Neuronal stem cell (in vitro differentiated cells): ENCODE results near the gene HYAL1.

ENCODE experiments used
- DNase-seq: peaks from one replicate; pipeline ENCODE4 v3.0.0-alpha.2; 2013; ENCODE audit warnings: low spot score
- H2AFZ ChIP-seq: one replicate; pipeline ENCODE4 v1.6.1; 2013; ENCODE audit warnings: mild to moderate bottlenecking, low read length, inconsistent platforms
- H2AK5ac ChIP-seq: 2 replicates; pipeline ENCODE4 v1.6.1; 2013; ENCODE audit warnings: low read depth, mild to moderate bottlenecking, inconsistent platforms, low read length, moderate library complexity, mixed read lengths
- H2BK120ac ChIP-seq: 2 replicates; pipeline ENCODE4 v1.6.1; 2013; ENCODE audit warnings: low read depth, mild to moderate bottlenecking, inconsistent platforms, low read length, moderate library complexity, mixed read lengths
- H2BK12ac ChIP-seq: one replicate; pipeline ENCODE4 v1.6.1; 2013; ENCODE audit warnings: low read length, inconsistent platforms
- H2BK15ac ChIP-seq: 2 replicates; pipeline ENCODE4 v1.6.1; 2013; ENCODE audit warnings: mild to moderate bottlenecking, low read length, inconsistent platforms, mixed read lengths
- H2BK5ac ChIP-seq: one replicate; pipeline ENCODE4 v1.6.1; 2013; ENCODE audit warnings: inconsistent platforms, mild to moderate bottlenecking, low read length, moderate library complexity
- H3K14ac ChIP-seq: one replicate; pipeline ENCODE4 v1.6.1; 2013; ENCODE audit warnings: low read length, inconsistent platforms
- H3K18ac ChIP-seq: 2 replicates; pipeline ENCODE4 v1.6.1; 2013; ENCODE audit warnings: low read length, inconsistent platforms
- H3K23ac ChIP-seq: 2 replicates; pipeline ENCODE4 v1.6.1; 2013; ENCODE audit warnings: low read depth, mild to moderate bottlenecking, mixed read lengths, low read length, inconsistent platforms; ENCODE audit not compliant: poor library complexity
- H3K27ac ChIP-seq: replicated peaks from 3 replicates; pipeline ENCODE4 v1.5.1; 2013; ENCODE audit warnings: low read length, inconsistent platforms
- H3K27me3 ChIP-seq, 3 experiments: 2 replicates each; pipeline ENCODE4 v1.6.1; 2013; ENCODE audit warnings: low read length in 3 of 3, mild to moderate bottlenecking in 2 of 3, inconsistent platforms in 1 of 3, low read depth in 1 of 3, mixed read lengths in 1 of 3, moderate library complexity in 1 of 3; ENCODE audit not compliant: control insufficient read depth in 3 of 3, insufficient read depth in 3 of 3
- H3K36me3 ChIP-seq, 2 donors: replicated peaks in 1 of 2; 2 replicates each; pipeline ENCODE4 v1.6.1; 2013; ENCODE audit warnings: low read length in 2 of 2; ENCODE audit not compliant: control insufficient read depth in 2 of 2, insufficient read depth in 2 of 2
- H3K4ac ChIP-seq: 2 replicates; pipeline ENCODE4 v1.6.1; 2013; ENCODE audit warnings: inconsistent platforms, mild to moderate bottlenecking, low read length, moderate library complexity
- H3K4me1 ChIP-seq, 2 donors: 1 replicate in 1 of 2; 2 replicates in 1 of 2; pipeline ENCODE4 v1.6.1; 2013; ENCODE audit warnings: low read length in 2 of 2, low read depth in 1 of 2; ENCODE audit not compliant: control insufficient read depth in 2 of 2, insufficient read depth in 1 of 2
- H3K4me2 ChIP-seq: one replicate; pipeline ENCODE4 v1.6.1; 2013; ENCODE audit warnings: mild to moderate bottlenecking, low read length, inconsistent platforms; ENCODE audit not compliant: insufficient read depth, poor library complexity, severe bottlenecking
- H3K4me3 ChIP-seq, 2 donors: 2 replicates each; pipeline ENCODE4 v1.5.1; 2013; ENCODE audit warnings: low read length in 2 of 2, mild to moderate bottlenecking in 2 of 2, inconsistent platforms in 1 of 2, moderate library complexity in 1 of 2
- H3K79me1 ChIP-seq: one replicate; pipeline ENCODE4 v1.6.1; 2013; ENCODE audit warnings: low read depth, mild to moderate bottlenecking, inconsistent platforms, low read length, moderate library complexity
- H3K9ac ChIP-seq: one replicate; pipeline ENCODE4 v1.6.1; 2013; ENCODE audit warnings: mild to moderate bottlenecking, low read depth, low read length, inconsistent platforms; ENCODE audit not compliant: poor library complexity
- H3K9me3 ChIP-seq, 2 donors: replicated peaks in 1 of 2; 2 replicates each; pipeline versions ENCODE3 to v1.6.1; 2013; ENCODE audit warnings: low read length in 2 of 2, mild to moderate bottlenecking in 2 of 2, inconsistent platforms in 1 of 2, low read depth in 1 of 2, mixed read lengths in 1 of 2, moderate library complexity in 1 of 2; ENCODE audit not compliant: control insufficient read depth in 2 of 2, insufficient read depth in 1 of 2
- H4K8ac ChIP-seq: one replicate; pipeline ENCODE4 v1.6.1; 2013; ENCODE audit warnings: low read depth, mild to moderate bottlenecking, inconsistent platforms, low read length, moderate library complexity
- H4K91ac ChIP-seq: one replicate; pipeline ENCODE4 v1.6.1; 2013; ENCODE audit warnings: low read length, low read depth, mild to moderate bottlenecking, inconsistent platforms; ENCODE audit not compliant: poor library complexity
- WGBS, 2 donors: extraction: QIAGEN DNeasy Blood & Tissue Kit; methylation state at CpG; one replicate each; pipeline ENCODE4 v1.1.7; 2013; ENCODE audit warnings: missing lambda C conversion rate in 2 of 2, mixed read lengths in 1 of 2; ENCODE audit not compliant: insufficient read length in 2 of 2, insufficient replicate concordance in 1 of 2; ENCODE audit errors: extremely low coverage in 2 of 2; 5-methylcytosine and 5-hydroxymethylcytosine counted together

HYAL1 gene

GRCh38 chr3:50350527-50351322 lies 47.4 kb upstream of the HYAL1 start, which contains the start of the genes CYB561D2 and NPRL2:
Gene CYB561D2, plus strand, starts transcription at chr3:50350862. Its CDS starts 572 bp downstream, at chr3:50351434.
Gene NPRL2, minus strand, starts transcription at chr3:50350775. Its CDS starts 123 bp downstream, at chr3:50350652.
- Histone ChIP-seq H2AK5ac (peak within 1 kb of the TSS; percentile 76), H4K8ac (no peak within 1 kb of the TSS), H2AFZ (peak within 1 kb of the TSS; percentile 97), H3K4me1 (peaks cover 10 to 13% of the 10 kb centered on the region in 2 donors), H2BK120ac (no peak within 1 kb of the TSS), H3K4ac (peak within 1 kb of the TSS; percentile 8), H3K27me3 (peaks cover 0 to 3% (median 0%) of the 10 kb centered on the region in 3 experiments), H3K23ac (peak within 1 kb of the TSS; percentile 90), H3K14ac (peak within 1 kb of the TSS; percentile 99), H2BK5ac (peak within 1 kb of the TSS; percentile 97), H3K9me3 (no peaks in the 10 kb centered on the region), H3K4me3 (peak within 1 kb of the TSS; percentile 84 to 92), H3K9ac (peak within 1 kb of the TSS; percentile 98), H2BK15ac (peak within 1 kb of the TSS; percentile 64), H4K91ac (no peak within 1 kb of the TSS), H2BK12ac (peak within 1 kb of the TSS; percentile 87), H3K36me3 (peaks cover 39 to 48% of the 10 kb centered on the region in 2 donors), H3K18ac (peak within 1 kb of the TSS; percentile 99), H3K27ac (peak within 1 kb of the TSS; percentile 84), H3K4me2 (peak within 1 kb of the TSS; percentile 94), H3K79me1 (peaks cover 3% of the 10 kb centered on the region)
- DNase-seq = peak; percentile 85
- no CpG with 5 or more reads among the region's 64 CpGs for WGBS, 2 donors

- H3K4ac ChIP-seq = peak overlapping the region; percentile 8
- no CpG with 5 or more reads among the region's 7 CpGs for WGBS, 2 donors
- no peak for DNase-seq
These were observed 46.8 kb upstream of the HYAL1 start for GRCh38 chr3:50350213-50350526.

GRCh38 chr3:50347187-50347813 lies 43.9 kb upstream of the HYAL1 start:
- Histone ChIP-seq H3K9ac (no peak overlapping the region), H3K14ac (no peak overlapping the region), H3K23ac (no peak overlapping the region), H3K36me3 (peaks cover 13 to 16% of the 10 kb centered on the region in 2 donors), H3K18ac (no peak overlapping the region), H3K4me1 (peaks cover 13 to 16% of the 10 kb centered on the region in 2 donors), H3K79me1 (peaks cover 3% of the 10 kb centered on the region), H2BK120ac (no peak overlapping the region), H3K9me3 (no peaks in the 10 kb centered on the region), H2AK5ac (no peak overlapping the region), H3K4me2 (no peak overlapping the region), H2AFZ (no peak overlapping the region), H3K4ac (no peak overlapping the region), H3K27ac (no peak overlapping the region), H4K91ac (no peak overlapping the region), H3K27me3 (peaks cover 0 to 37% (median 17%) of the 10 kb centered on the region in 3 experiments), H2BK12ac (no peak overlapping the region), H4K8ac (no peak overlapping the region), H2BK5ac (no peak overlapping the region), H3K4me3 (no peak overlapping the region), H2BK15ac (no peak overlapping the region)
- peak; percentile 63 for DNase-seq
- WGBS, 2 donors = no CpG with 5 or more reads among the region's 14 CpGs

More at GRCh38 chr3:50350213-50350526, 46.8 kb upstream of the HYAL1 start:
- peaks cover 36 to 42% of the 10 kb centered on the region in 2 donors for H3K36me3 ChIP-seq
- no peak overlapping the region for H4K91ac ChIP-seq
- H3K14ac ChIP-seq = peak overlapping the region; percentile 86
- H2AK5ac ChIP-seq = peak overlapping the region; percentile 1
- H2BK12ac ChIP-seq = no peak overlapping the region
- peak overlapping the region; percentile 97 for H2AFZ ChIP-seq
- peak overlapping the region; percentile 95 for H3K9ac ChIP-seq
- no peak overlapping the region for H2BK120ac ChIP-seq
- peaks cover 0 to 9% (median 2%) of the 10 kb centered on the region in 3 experiments for H3K27me3 ChIP-seq
- H3K79me1 ChIP-seq = peaks cover 3% of the 10 kb centered on the region
- H3K23ac ChIP-seq = peak overlapping the region; percentile 90
- H3K9me3 ChIP-seq = no peaks in the 10 kb centered on the region
- H3K4me3 ChIP-seq = peak overlapping the region; percentile 84 to 92
- H4K8ac ChIP-seq = no peak overlapping the region
- H3K4me1 ChIP-seq = peaks cover 12 to 13% of the 10 kb centered on the region in 2 donors
- peak overlapping the region; percentile 97 for H2BK5ac ChIP-seq
- no peak overlapping the region for H3K27ac ChIP-seq
- no peak overlapping the region for H2BK15ac ChIP-seq
- peak overlapping the region; percentile 91 for H3K18ac ChIP-seq
- peak overlapping the region; percentile 94 for H3K4me2 ChIP-seq
